OCI-LY1 (cell line): ENCODE measurements around the gene LYZL4.

Experiments
- H2AFZ ChIP-seq: fragments of 200-600 bp; sonication (generic), shearing (Covaris generic); 2 replicates; pipeline ENCODE4 v1.6.0; 2014; ENCODE audit warnings: antibody characterized with exemption, mild to moderate bottlenecking, low read length
- H3F3A ChIP-seq: fragments of 200-600 bp; sonication (generic), shearing (Covaris generic); 2 replicates; pipeline ENCODE4 v1.6.0; 2014; ENCODE audit warnings: mild to moderate bottlenecking, antibody characterized with exemption, low read length, moderate library complexity; ENCODE audit not compliant: insufficient read depth
- H3K27ac ChIP-seq: fragments of 200-600 bp; sonication (generic); 2 replicates; pipeline ENCODE4 v1.5.1; 2014; ENCODE audit warnings: low read length, mixed run types, mild to moderate bottlenecking, low read depth; ENCODE audit not compliant: poor library complexity, severe bottlenecking
- H3K27me3 ChIP-seq: fragments of 200-600 bp; sonication (generic); 2 replicates; pipeline ENCODE4 v1.6.0; 2014; ENCODE audit warnings: antibody characterized with exemption, mild to moderate bottlenecking, low read length, moderate library complexity; ENCODE audit not compliant: insufficient read depth
- H3K36me3 ChIP-seq: fragments of 200-600 bp; sonication (generic); 2 replicates; pipeline ENCODE4 v1.6.1; 2014; ENCODE audit warnings: mild to moderate bottlenecking, antibody characterized with exemption, low read length, moderate library complexity, mixed read lengths; ENCODE audit not compliant: insufficient read depth
- H3K4me1 ChIP-seq: fragments of 200-600 bp; sonication (generic); 2 replicates; pipeline ENCODE4 v1.5.1; 2014; ENCODE audit warnings: mild to moderate bottlenecking, low read length, moderate library complexity; ENCODE audit not compliant: insufficient read depth, severe bottlenecking
- H3K4me2 ChIP-seq: fragments of 200-600 bp; sonication (generic), shearing (Covaris generic); 2 replicates; pipeline ENCODE4 v1.6.1; 2014; ENCODE audit warnings: low read length
- H3K4me3 ChIP-seq: fragments of 200-600 bp; sonication (generic); 2 replicates; pipeline ENCODE4 v1.5.1; 2014; ENCODE audit warnings: low read length, low read depth, mild to moderate bottlenecking, mixed read lengths; ENCODE audit not compliant: poor library complexity, severe bottlenecking
- H3K79me2 ChIP-seq: fragments of 200-600 bp; shearing (Covaris generic); 2 replicates; pipeline ENCODE4 v1.6.1; 2016; ENCODE audit warnings: mixed run types, low read length, mixed read lengths; ENCODE audit not compliant: insufficient read depth
- H3K9ac ChIP-seq: fragments of 200-600 bp; sonication (generic), shearing (Covaris generic); 2 replicates; pipeline ENCODE4 v1.6.1; 2014; ENCODE audit warnings: mild to moderate bottlenecking, low read length, mixed read lengths
- H3K9me2 ChIP-seq: fragments of 200-600 bp; sonication (generic), shearing (Covaris generic); 2 replicates; pipeline ENCODE4 v1.6.1; 2014; ENCODE audit warnings: low read depth, mild to moderate bottlenecking, low read length, mixed read lengths
- H3K9me3 ChIP-seq: fragments of 200-600 bp; shearing (Covaris generic); 2 replicates; pipeline ENCODE4 v1.6.1; 2014; ENCODE audit warnings: low read length, mixed read lengths
- H4K20me1 ChIP-seq: fragments of 200-600 bp; sonication (generic), shearing (Covaris generic); 2 replicates; pipeline ENCODE4 v1.6.0; 2016; ENCODE audit warnings: mild to moderate bottlenecking, low read length; ENCODE audit not compliant: insufficient read depth
- CTCF ChIP-seq: fragments of 200-600 bp; sonication (generic), shearing (Covaris generic); IDR thresholded peaks from 2 replicates; pipeline ENCODE4 v1.5.1; 2017; ENCODE audit warnings: mild to moderate bottlenecking, antibody characterized with exemption, low read length, moderate library complexity, mixed read lengths
- EZH2 ChIP-seq: fragments of 200-600 bp; sonication (generic), shearing (Covaris generic); IDR thresholded peaks from 2 replicates; pipeline ENCODE4 v1.8.0; 2017; ENCODE audit warnings: borderline replicate concordance, mixed run types, mild to moderate bottlenecking, antibody characterized with exemption, low read length, moderate library complexity, mixed read lengths

LYZL4 gene

GRCh38 chr3:42377681-42378080 lies 32.7 kb downstream of the LYZL4 start:
- no peaks in the 10 kb centered on the region for H3K79me2 ChIP-seq
- no peaks in the 10 kb centered on the region for H3K27me3 ChIP-seq
- no peaks in the 10 kb centered on the region for H4K20me1 ChIP-seq
- TF ChIP-seq EZH2 = no peak
- no peak for TF ChIP-seq CTCF
- H2AFZ ChIP-seq = no peak overlapping the region
- no peak overlapping the region for H3K4me3 ChIP-seq
- no peaks in the 10 kb centered on the region for H3K36me3 ChIP-seq
- no peaks in the 10 kb centered on the region for H3K9me3 ChIP-seq
- H3K27ac ChIP-seq = no peak overlapping the region
- no peaks in the 10 kb centered on the region for H3K9me2 ChIP-seq
- no peak overlapping the region for H3K9ac ChIP-seq
- H3K4me1 ChIP-seq = no peaks in the 10 kb centered on the region
- H3K4me2 ChIP-seq = no peak overlapping the region
- H3F3A ChIP-seq = no peaks in the 10 kb centered on the region

- TF ChIP-seq CTCF (no peak), EZH2 (no peak)
- Histone ChIP-seq H3K4me3 (no peak overlapping the region), H3K36me3 (no peaks in the 10 kb centered on the region), H4K20me1 (no peaks in the 10 kb centered on the region), H3K27me3 (no peaks in the 10 kb centered on the region), H3K4me2 (no peak overlapping the region), H3K79me2 (no peaks in the 10 kb centered on the region), H3K9me2 (no peaks in the 10 kb centered on the region), H2AFZ (no peak overlapping the region), H3K9ac (no peak overlapping the region), H3K9me3 (no peaks in the 10 kb centered on the region), H3F3A (no peaks in the 10 kb centered on the region), H3K27ac (no peak overlapping the region), H3K4me1 (no peaks in the 10 kb centered on the region)
Observed at GRCh38 chr3:42376344-42376798, 34.0 kb downstream of the LYZL4 start.

- no peak overlapping the region for H3K4me2 ChIP-seq
- H3K27me3 ChIP-seq = 0 out of 2 replicates have a peak, but pooled peaks cover 4% of the 10 kb centered on the region
- no peaks in the 10 kb centered on the region for H3K9me3 ChIP-seq
- no peak for TF ChIP-seq EZH2
- no peak for TF ChIP-seq CTCF
- no peaks in the 10 kb centered on the region for H3K79me2 ChIP-seq
- H3K9me2 ChIP-seq = no peaks in the 10 kb centered on the region
- no peaks in the 10 kb centered on the region for H3K4me1 ChIP-seq
- H3K4me3 ChIP-seq = no peak overlapping the region
- no peaks in the 10 kb centered on the region for H3F3A ChIP-seq
- no peak overlapping the region for H3K27ac ChIP-seq
- H3K36me3 ChIP-seq = no peaks in the 10 kb centered on the region
- no peak overlapping the region for H3K9ac ChIP-seq
- no peaks in the 10 kb centered on the region for H4K20me1 ChIP-seq
- no peak overlapping the region for H2AFZ ChIP-seq
Observed at GRCh38 chr3:42375121-42375800, 35.1 kb downstream of the LYZL4 start.
